Mesodermal cell (in vitro differentiated cells): ENCODE measurements around the gene SIM1.

Experiments used
- H3K27ac ChIP-seq: 2 replicates; pipeline ENCODE4 v1.7.0; 2013; ENCODE audit warnings: mild to moderate bottlenecking, low read depth, low read length, moderate library complexity; ENCODE audit not compliant: severe bottlenecking
- H3K36me3 ChIP-seq: 2 replicates; pipeline ENCODE4 v1.7.1; 2013; ENCODE audit warnings: mild to moderate bottlenecking, low read length, moderate library complexity; ENCODE audit not compliant: control insufficient read depth, insufficient read depth
- H3K4me1 ChIP-seq: one replicate; pipeline ENCODE4 v1.7.1; 2013; ENCODE audit warnings: mild to moderate bottlenecking, low read length; ENCODE audit not compliant: insufficient read depth, control insufficient read depth, poor library complexity, severe bottlenecking
- H3K4me3 ChIP-seq: 2 replicates; pipeline ENCODE4 v1.7.0; 2013; ENCODE audit warnings: low read length, control low read depth, mild to moderate bottlenecking; ENCODE audit not compliant: insufficient read depth, poor library complexity, severe bottlenecking; ENCODE audit errors: extremely low read depth
- H3K9me3 ChIP-seq: 2 replicates; pipeline ENCODE4 v1.7.1; 2013; ENCODE audit warnings: mild to moderate bottlenecking, low read length, moderate library complexity; ENCODE audit not compliant: control insufficient read depth
- WGBS, 2 experiments: methylation state at CpG; one replicate each; pipeline ENCODE4 v1.1.5; 2013; ENCODE audit warnings: missing lambda C conversion rate in 2 of 2; ENCODE audit not compliant: insufficient coverage in 2 of 2; 5-methylcytosine and 5-hydroxymethylcytosine counted together

SIM1 gene

GRCh38 chr6:100338090-100338489 is 126.6 kb downstream of the SIM1 start:
- H3K9me3 ChIP-seq: no peaks in the 10 kb centered on the region
- H3K4me3 ChIP-seq: no peak overlapping the region
- no peak overlapping the region for H3K27ac ChIP-seq
- peaks cover 8% of the 10 kb centered on the region for H3K4me1 ChIP-seq
- WGBS, 2 experiments: 80% methylated on average over 1 of the region's 2 CpGs; no CpG with 5 or more reads in 1 of the 2 experiments
- no peaks in the 10 kb centered on the region for H3K36me3 ChIP-seq

GRCh38 chr6:100336876-100337275 is 127.8 kb downstream of the SIM1 start:
- 86% methylated on average over 1 of the region's 2 CpGs; no CpG with 5 or more reads in 1 of the 2 experiments for WGBS, 2 experiments
- Histone ChIP-seq H3K36me3 (no peaks in the 10 kb centered on the region), H3K27ac (no peak overlapping the region), H3K4me3 (no peak overlapping the region), H3K9me3 (no peaks in the 10 kb centered on the region), H3K4me1 (peaks cover under 1% of the 10 kb centered on the region)

GRCh38 chr6:100335991-100336390 is 128.7 kb downstream of the SIM1 start:
- Histone ChIP-seq H3K4me1 (no peaks in the 10 kb centered on the region), H3K4me3 (no peak overlapping the region), H3K27ac (no peak overlapping the region), H3K9me3 (no peaks in the 10 kb centered on the region), H3K36me3 (no peaks in the 10 kb centered on the region)
- WGBS, 2 experiments: no CpG with 5 or more reads among the region's 1 CpG
